Stomach (tissue), 9 donors: ENCODE data around the gene TPX2. TPM values are rescaled to one million over a fixed set of nuclear protein-coding genes. Genes with fewer than 3 reads are reported as not detected.
"Not testable (repeated sequence)": the region's sequence is repeated elsewhere in the genome, so short reads cannot be mapped to it uniquely, and the experiment has no call there.

Source experiments
- DNase-seq, 2 donors: peaks; one replicate each; pipeline versions ENCODE4 v3.0.0 to v3.0.0-alpha.2; 2013 to 2019
- H3K27ac ChIP-seq, 5 donors: fragments of 200-600 bp in 4 of 5; sonication (generic) in 4 of 5; one replicate each; pipeline ENCODE4 v1.5.1; 2013 to 2019; ENCODE audit warnings: mild to moderate bottlenecking in 1 of 5, moderate library complexity in 1 of 5
- H3K27me3 ChIP-seq, 3 donors: fragments of 200-600 bp; sonication (generic); one replicate each; pipeline ENCODE4 v1.5.1; 2017 to 2019; ENCODE audit warnings: mixed run types in 1 of 3
- H3K36me3 ChIP-seq, 4 donors: fragments of 200-600 bp; sonication (generic); 1 replicate in 3 of 4; 2 replicates in 1 of 4; pipeline ENCODE4 v1.5.1; 2016 to 2019
- H3K4me1 ChIP-seq, 4 donors: fragments of 200-600 bp; sonication (generic); one replicate each; pipeline ENCODE4 v1.5.1; 2016 to 2019
- H3K4me3 ChIP-seq, 4 donors: fragments of 200-600 bp; sonication (generic) in 3 of 4; one replicate each; pipeline ENCODE4 v1.5.1; 2016 to 2019; ENCODE audit warnings: mild to moderate bottlenecking in 1 of 4
- H3K9me3 ChIP-seq, 4 donors: fragments of 200-600 bp; sonication (generic); one replicate each; pipeline ENCODE4 v1.5.1; 2016 to 2019
- EP300 ChIP-seq: sonication (generic); formaldehyde crosslinking; IDR thresholded peaks from one replicate; pipeline ENCODE4 v1.6.1; 2017; ENCODE audit warnings: antibody characterized with exemption
- POLR2A ChIP-seq, 4 donors: fragments of 450-650 bp; IDR thresholded peaks; one replicate each; pipeline ENCODE4 v1.6.1; 2016; ENCODE audit warnings: antibody characterized with exemption in 4 of 4, control low read depth in 2 of 4, mild to moderate bottlenecking in 1 of 4, moderate library complexity in 1 of 4
- POLR2AphosphoS5 ChIP-seq, 3 donors: sonication (generic); formaldehyde crosslinking; IDR thresholded peaks; one replicate each; pipeline ENCODE4 v1.6.1; 2016; ENCODE audit warnings: antibody characterized with exemption in 3 of 3
- WGBS, 5 donors: extraction: QIAGEN DNeasy Blood & Tissue Kit in 3 of 5; methylation state at CpG; one replicate each; pipeline versions ENCODE4 v1.1.5 to v1.1.7; 2013 to 2018; 5-methylcytosine and 5-hydroxymethylcytosine counted together
- intact Hi-C: fragments of 100-400 bp; cut with DNase I; formaldehyde crosslinking; loops from one replicate; pipeline ENCODE4 v1.15.1; 2023; ENCODE audit warnings: low total_unique reads
- polyA plus RNA-seq, 3 donors: library from polyadenylated mRNA; stranded (reverse); fragments of 200-250 nt; gene quantifications; one replicate each; pipeline ENCODE4 v1.2.3, GENCODE V29; 2013
- total RNA-seq, 5 donors: library from RNA; depleted of rRNA; stranded (reverse); fragments of >200 nt; gene quantifications; one replicate each; pipeline versions ENCODE4 v1.1.0 to v1.2.3, GENCODE V29; 2014 to 2016
- TF ChIP-seq, protein P1 (sequence below), 7 experiments: fragments of 450-650 bp in 4 of 7; fragments of 200-600 bp in 3 of 7; sonication (generic) in 3 of 7; IDR thresholded peaks; one replicate each; pipeline ENCODE4 v1.5.1; 2016 to 2019; ENCODE audit warnings: antibody characterized with exemption in 7 of 7, control low read depth in 2 of 7, mild to moderate bottlenecking in 1 of 7
- donor health status: healthy with polysubstance abuse.
- donor health status: Bipolar disorder and iron deficiency.
- donor health status: healthy.

TPX2 gene
- total and polyA plus RNA-seq, 8 donors: 1.7 to 11.4 (median 6.7) TPM

DNA sequence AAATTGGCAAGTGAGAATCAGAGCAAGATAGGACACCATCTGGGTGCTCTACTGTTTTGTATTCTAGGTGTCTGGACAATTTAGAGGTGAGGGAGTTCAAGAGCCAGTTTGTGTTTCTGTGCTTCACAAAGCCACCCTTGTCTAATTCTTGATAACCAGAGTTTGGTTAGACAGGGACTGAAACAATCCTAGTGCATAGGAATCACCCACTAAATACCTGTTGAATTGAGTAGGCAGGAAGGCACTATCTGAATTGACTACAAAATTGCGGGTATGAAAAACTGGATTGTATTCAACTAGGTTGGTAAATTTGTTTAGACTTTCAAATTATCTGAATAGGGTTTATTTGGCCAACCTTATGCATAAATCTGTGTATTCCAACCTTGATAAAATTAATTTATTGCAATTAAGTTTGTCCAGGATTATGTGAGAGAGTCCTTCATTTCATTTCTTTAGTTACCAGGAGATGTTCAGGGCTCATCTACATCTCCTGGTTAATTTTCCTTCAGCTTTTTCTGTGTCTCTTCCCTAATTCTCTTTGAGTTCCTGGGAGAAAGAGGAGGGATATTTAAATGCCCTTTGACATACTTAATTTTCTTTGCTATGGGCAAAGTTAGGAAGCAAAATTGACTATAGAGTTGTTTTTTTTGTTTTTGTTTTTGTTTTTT lies 1.7 kb downstream of the TPX2 start:
- intact Hi-C loops: no loop called here
- H3K4me3 ChIP-seq: peak overlapping the region in 1 of 4 donors; percentile 72

GRCh38 chr20:31746068-31746878 lies 7.2 kb downstream of the TPX2 start:
- DNase-seq: no peak
- H3K4me3 ChIP-seq: no peak overlapping the region
- no peaks in the 10 kb centered on the region for H3K36me3 ChIP-seq
- H3K4me1 ChIP-seq: peaks cover 0 to 7% (median 0%) of the 10 kb centered on the region in 4 donors
- intact Hi-C loops: no loop called here
- H3K27me3 ChIP-seq: no peaks in the 10 kb centered on the region
- WGBS, 5 donors: 26 to 42% (median 36%) methylated on average over 1 of the region's 1 CpG
- no peaks in the 10 kb centered on the region for H3K9me3 ChIP-seq
- H3K27ac ChIP-seq: no peak overlapping the region
- TF ChIP-seq EP300: no peak
- no peak for TF ChIP-seq POLR2AphosphoS5 (IDR thresholded peaks at IDR 0.05)
- TF ChIP-seq, protein P1, sequence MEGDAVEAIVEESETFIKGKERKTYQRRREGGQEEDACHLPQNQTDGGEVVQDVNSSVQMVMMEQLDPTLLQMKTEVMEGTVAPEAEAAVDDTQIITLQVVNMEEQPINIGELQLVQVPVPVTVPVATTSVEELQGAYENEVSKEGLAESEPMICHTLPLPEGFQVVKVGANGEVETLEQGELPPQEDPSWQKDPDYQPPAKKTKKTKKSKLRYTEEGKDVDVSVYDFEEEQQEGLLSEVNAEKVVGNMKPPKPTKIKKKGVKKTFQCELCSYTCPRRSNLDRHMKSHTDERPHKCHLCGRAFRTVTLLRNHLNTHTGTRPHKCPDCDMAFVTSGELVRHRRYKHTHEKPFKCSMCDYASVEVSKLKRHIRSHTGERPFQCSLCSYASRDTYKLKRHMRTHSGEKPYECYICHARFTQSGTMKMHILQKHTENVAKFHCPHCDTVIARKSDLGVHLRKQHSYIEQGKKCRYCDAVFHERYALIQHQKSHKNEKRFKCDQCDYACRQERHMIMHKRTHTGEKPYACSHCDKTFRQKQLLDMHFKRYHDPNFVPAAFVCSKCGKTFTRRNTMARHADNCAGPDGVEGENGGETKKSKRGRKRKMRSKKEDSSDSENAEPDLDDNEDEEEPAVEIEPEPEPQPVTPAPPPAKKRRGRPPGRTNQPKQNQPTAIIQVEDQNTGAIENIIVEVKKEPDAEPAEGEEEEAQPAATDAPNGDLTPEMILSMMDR (IDR thresholded peaks at IDR 0.05): no peak
- no peak for TF ChIP-seq POLR2A (IDR thresholded peaks at IDR 0.05)

More for the DNA sequence above, 1.7 kb downstream of the TPX2 start:
- TF ChIP-seq POLR2AphosphoS5 (IDR thresholded peaks at IDR 0.05) (no peak), EP300 (no peak), POLR2A (IDR thresholded peaks at IDR 0.05) (no peak)
- TF ChIP-seq, protein P1 (IDR thresholded peaks at IDR 0.05): no peak
- no peaks in the 10 kb centered on the region for H3K27me3 ChIP-seq
- no peaks in the 10 kb centered on the region for H3K9me3 ChIP-seq
- no peak for DNase-seq
- WGBS, 5 donors: 28 to 67% (median 42%) methylated on average over 1 of the region's 1 CpG
- H3K36me3 ChIP-seq: no peaks in the 10 kb centered on the region
- peaks cover 11 to 32% (median 14%) of the 10 kb centered on the region in 4 donors for H3K4me1 ChIP-seq
- no peak overlapping the region for H3K27ac ChIP-seq

- WGBS, 5 donors: 90 to 92% (median 91%) methylated on average over 14 of the region's 14 CpGs
- H3K4me3 ChIP-seq, intact Hi-C loops, H3K36me3 ChIP-seq, H3K27ac ChIP-seq, H3K9me3 ChIP-seq, DNase-seq, H3K4me1 ChIP-seq, H3K27me3 ChIP-seq: not testable (repeated sequence)
Observed at GRCh38 chr20:31747028-31747427, 7.9 kb downstream of the TPX2 start.

- Histone ChIP-seq H3K36me3 (no peaks in the 10 kb centered on the region), H3K4me1 (no peaks in the 10 kb centered on the region), H3K27me3 (no peaks in the 10 kb centered on the region), H3K27ac (no peak overlapping the region), H3K9me3 (no peaks in the 10 kb centered on the region), H3K4me3 (no peak overlapping the region)
- DNase-seq: peak in 1 of 2 donors; percentile 58
- TF ChIP-seq, protein P1 (IDR thresholded peaks at IDR 0.05): no peak
- TF ChIP-seq POLR2AphosphoS5 (IDR thresholded peaks at IDR 0.05) (no peak), POLR2A (IDR thresholded peaks at IDR 0.05) (no peak), EP300 (no peak)
- WGBS, 5 donors: 64 to 85% (median 65%) methylated on average over 5 of the region's 5 CpGs
- intact Hi-C loops: no loop called here
Observed at GRCh38 chr20:31747640-31748039, 8.6 kb downstream of the TPX2 start.

DNA sequence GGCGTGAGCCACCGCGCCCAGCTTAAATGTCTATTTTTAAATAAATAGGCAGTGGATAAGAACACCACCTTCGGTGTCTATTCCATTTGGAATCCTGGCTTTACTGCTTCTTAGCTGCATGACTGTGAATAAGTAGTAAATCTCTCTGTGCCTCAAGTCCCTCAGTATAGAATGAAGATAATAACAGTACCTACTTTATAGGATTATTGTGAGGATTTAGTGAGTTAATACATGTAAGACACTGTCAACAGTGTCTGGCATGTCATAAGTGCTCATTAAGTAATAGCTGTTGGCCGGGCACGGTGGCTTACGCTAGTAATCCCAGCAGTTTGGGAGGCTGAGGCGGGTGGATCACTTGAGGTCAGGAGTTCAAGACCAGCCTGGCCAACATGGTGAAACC lies 10.1 kb downstream of the TPX2 start:
- Histone ChIP-seq H3K9me3 (no peaks in the 10 kb centered on the region), H3K27ac (no peak overlapping the region), H3K4me1 (no peaks in the 10 kb centered on the region), H3K27me3 (no peaks in the 10 kb centered on the region), H3K4me3 (no peak overlapping the region), H3K36me3 (no peaks in the 10 kb centered on the region)
- DNase-seq: no peak
- TF ChIP-seq POLR2AphosphoS5 (IDR thresholded peaks at IDR 0.05) (no peak), EP300 (no peak), POLR2A (IDR thresholded peaks at IDR 0.05) (no peak)
- TF ChIP-seq, protein P1 (IDR thresholded peaks at IDR 0.05): no peak
- intact Hi-C loops: no loop called here
- WGBS, 5 donors: 90 to 98% (median 93%) methylated on average over 8 of the region's 8 CpGs
